Measurements from ENCODE around the gene ACSM2A. TPM values are rescaled to one million over a fixed set of nuclear protein-coding genes. Genes with fewer than 3 reads are reported as not detected.

ACSM2A gene
- total and polyA plus RNA-seq, 4 donors = 30.1 to 1,049 (median 392) TPM

Other genes with a start within 250 kb of the ACSM2A start
- under 1 TPM; 0.09 to 0.25 TPM for gene GP2, start 124.0 kb upstream of the ACSM2A start, total RNA-seq
- gene GP2, start 124.0 kb upstream of the ACSM2A start, polyA plus RNA-seq = under 1 TPM; 0.29 to 0.31 TPM
- gene UMOD, start 98.8 kb upstream of the ACSM2A start, total RNA-seq = not detected
- gene UMOD, start 98.8 kb upstream of the ACSM2A start, polyA plus RNA-seq = not detected
- not detected for gene PDILT, start 46.8 kb upstream of the ACSM2A start, total RNA-seq
- gene PDILT, start 46.8 kb upstream of the ACSM2A start, polyA plus RNA-seq = not detected
- 100 to 1,000 TPM in 1 of 2 donors, 1 to 10 TPM in 1; 4.2 to 198 TPM for gene ACSM5, start 42.0 kb upstream of the ACSM2A start, total RNA-seq
- 100 to 1,000 TPM; 114 to 240 TPM for gene ACSM5, start 42.0 kb upstream of the ACSM2A start, polyA plus RNA-seq
- gene ACSM2B, start 124.8 kb downstream of the ACSM2A start, total RNA-seq = 100 to 1,000 TPM in 1 of 2 donors, 10 to 100 TPM in 1; 46.0 to 852 TPM
- 100 to 1,000 TPM; 273 to 728 TPM for gene ACSM2B, start 124.8 kb downstream of the ACSM2A start, polyA plus RNA-seq
- under 1 TPM; 0.25 to 0.28 TPM for gene ACSM1, start 246.2 kb downstream of the ACSM2A start, total RNA-seq
- gene ACSM1, start 246.2 kb downstream of the ACSM2A start, polyA plus RNA-seq = under 1 TPM; 0.18 to 0.38 TPM

Data from liver (tissue), 4 donors.